Keratinocyte (primary cell): Measurements from ENCODE around the gene CAPN14. TPM values are rescaled to one million over a fixed set of nuclear protein-coding genes. Genes with fewer than 3 reads are reported as not detected.
A peak's percentile ranks its signal among the peaks of the same experiment; 100 is the strongest.

Experiments
- DNase-seq: peaks from one replicate; pipeline ENCODE4 v3.0.0-alpha.2; 2011; ENCODE audit warnings: low read depth, missing footprints, low spot score
- FAIRE-seq: peaks from 2 replicates; lab custom pipeline; 2011; peaks lifted over from hg19 to GRCh38; lab: Jason Lieb, UNC
- H2AFZ ChIP-seq: 2 replicates; pipeline ENCODE4 v1.6.0; 2012; ENCODE audit warnings: low read length, control low read depth, inconsistent platforms; ENCODE audit not compliant: control insufficient read depth
- H3K27ac ChIP-seq: 2 replicates; pipeline ENCODE4 v1.5.1; 2011; ENCODE audit warnings: low read length; ENCODE audit not compliant: control insufficient read depth, insufficient read depth
- H3K27me3 ChIP-seq: 3 replicates; pipeline ENCODE4 v1.6.0; 2011; ENCODE audit warnings: low read length; ENCODE audit not compliant: control insufficient read depth, insufficient read depth; ENCODE audit errors: extremely low read depth
- H3K36me3 ChIP-seq, 2 experiments: 2 replicates in 1 of 2; 3 replicates in 1 of 2; pipeline ENCODE4 v1.5.1; 2011; ENCODE audit warnings: low read length in 2 of 2, mild to moderate bottlenecking in 1 of 2; ENCODE audit not compliant: control insufficient read depth in 2 of 2, insufficient read depth in 2 of 2; ENCODE audit errors: extremely low read depth in 1 of 2
- H3K4me1 ChIP-seq: 3 replicates; pipeline ENCODE4 v1.5.1; 2011; ENCODE audit warnings: low read length; ENCODE audit not compliant: control insufficient read depth, insufficient read depth; ENCODE audit errors: extremely low read depth
- H3K4me2 ChIP-seq: 3 replicates; pipeline ENCODE4 v1.6.0; 2011; ENCODE audit warnings: low read depth, low read length; ENCODE audit not compliant: control insufficient read depth, insufficient read depth; ENCODE audit errors: extremely low read depth
- H3K4me3 ChIP-seq, 3 experiments: fragments of 200-600 bp in 1 of 3; sonication (generic) in 1 of 3; 2 replicates in 2 of 3; 3 replicates in 1 of 3; pipeline ENCODE4 v1.5.1; 2011 to 2016; ENCODE audit warnings: low read length in 3 of 3, mild to moderate bottlenecking in 3 of 3, control low read depth in 2 of 3, inconsistent platforms in 1 of 3, low read depth in 1 of 3, mixed read lengths in 1 of 3, mixed run types in 1 of 3, moderate library complexity in 1 of 3; ENCODE audit not compliant: control insufficient read depth in 2 of 3, insufficient read depth in 2 of 3; ENCODE audit errors: extremely low read depth in 1 of 3
- H3K79me2 ChIP-seq: 2 replicates; pipeline ENCODE4 v1.6.0; 2012; ENCODE audit warnings: low read length; ENCODE audit not compliant: control insufficient read depth, insufficient read depth
- H3K9ac ChIP-seq: 3 replicates; pipeline ENCODE4 v1.6.0; 2011; ENCODE audit warnings: low read length; ENCODE audit not compliant: control insufficient read depth, insufficient read depth; ENCODE audit errors: extremely low read depth
- H3K9me1 ChIP-seq: 3 replicates; pipeline ENCODE4 v1.6.0; 2011; ENCODE audit warnings: low read length; ENCODE audit not compliant: control insufficient read depth, insufficient read depth; ENCODE audit errors: extremely low read depth
- H3K9me3 ChIP-seq: 2 replicates; pipeline ENCODE4 v1.5.1; 2012; ENCODE audit warnings: low read depth, low read length; ENCODE audit not compliant: control insufficient read depth
- H4K20me1 ChIP-seq: 3 replicates; pipeline ENCODE4 v1.6.0; 2011; ENCODE audit warnings: low read length; ENCODE audit not compliant: control insufficient read depth, insufficient read depth; ENCODE audit errors: extremely low read depth
- EZH2 ChIP-seq: IDR thresholded peaks from one replicate; pipeline ENCODE4 v1.6.1; 2012; ENCODE audit warnings: inconsistent platforms, mild to moderate bottlenecking, low read length, moderate library complexity
- dilution Hi-C: fragments of 300-500 bp; cut with MboI; formaldehyde crosslinking; loops from one replicate; pipeline ENCODE4 v1.7.0; 2020; ENCODE audit warnings: low sequenced_read_pairs; ENCODE audit not compliant: extremely low pct_ligation_motif_present
- polyA plus RNA-seq, 5 experiments: library from polyadenylated mRNA; depleted of rRNA in 3 of 5; stranded (reverse) in 3 of 5; stranded (forward) in 1 of 5; unstranded in 1 of 5; fragments of >200 nt; gene quantifications; 1 replicate in 1 of 5; 2 replicates in 3 of 5; 3 replicates in 1 of 5; pipeline versions ENCODE4 v1.2.1 to v1.2.3, GENCODE V29; 2011 to 2012; ENCODE audit warnings: missing spikeins in 2 of 5, low read depth in 1 of 5, low replicate concordance in 1 of 5
- TF ChIP-seq, protein P1 (sequence below), 3 experiments: IDR thresholded peaks in 1 of 3; conservative IDR thresholded peaks in 1 of 3; optimal IDR thresholded peaks in 1 of 3; 2 replicates in 2 of 3; 3 replicates in 1 of 3; pipeline versions ENCODE3 to v1.5.1; 2011; ENCODE audit warnings: low read length in 3 of 3, mild to moderate bottlenecking in 3 of 3, moderate library complexity in 2 of 3, control low read depth in 1 of 3, inconsistent platforms in 1 of 3; ENCODE audit not compliant: insufficient read depth in 2 of 3; ENCODE audit errors: extremely low read depth in 1 of 3

The CAPN14 gene
- polyA plus RNA-seq, 1 donor (not counting 4 experiments of a cell fraction or from before 2014, with no cell fraction given) = 1.1 TPM

DNA sequence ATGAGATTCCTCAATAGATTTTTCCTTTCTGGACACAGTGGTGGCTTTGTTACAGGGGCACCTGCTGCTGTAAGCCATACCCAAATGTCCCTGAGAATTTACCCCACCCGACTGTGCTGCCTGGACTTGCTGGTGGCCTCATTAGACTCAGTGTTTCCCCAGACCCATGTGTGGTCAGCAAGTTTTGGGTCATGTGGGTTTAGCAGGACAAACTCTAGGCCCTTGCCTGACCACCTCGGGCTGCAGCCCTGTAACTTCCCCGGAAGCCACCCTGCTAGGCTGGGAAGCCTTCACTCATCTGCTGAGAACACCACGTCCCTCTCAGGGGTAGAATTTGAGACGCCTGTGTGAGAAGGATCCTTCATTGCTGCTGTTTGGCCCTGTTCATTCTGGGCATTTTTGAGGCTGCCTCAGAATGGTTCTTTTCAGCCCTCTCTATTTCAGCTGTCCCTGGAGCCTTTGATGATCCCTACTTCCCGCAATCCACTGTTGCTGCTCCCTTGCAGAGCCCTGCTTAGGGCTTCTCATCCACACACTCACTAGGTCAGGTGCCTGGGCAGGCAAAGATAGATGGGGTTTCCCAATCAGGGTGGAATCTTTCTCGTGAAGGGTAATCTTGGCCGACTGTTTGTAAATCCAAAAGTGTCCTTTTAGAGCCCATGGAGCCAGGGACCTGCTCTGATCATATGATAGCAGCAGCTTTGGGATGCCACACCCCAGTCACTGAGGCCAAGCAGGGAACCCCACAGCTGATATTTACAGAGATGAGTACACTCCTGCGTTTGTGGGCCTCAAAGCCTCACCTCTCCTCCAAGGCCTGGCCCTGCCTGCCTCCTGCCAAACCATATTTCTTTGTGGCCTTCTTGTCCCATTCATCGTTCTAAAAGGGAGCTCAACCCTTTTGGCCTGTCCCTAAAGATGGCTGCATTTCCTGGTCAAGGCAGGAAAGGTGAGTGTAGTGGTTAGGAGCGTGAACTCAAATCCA is 23.4 kb upstream of the CAPN14 start:
- no peaks in the 10 kb centered on the region for H3K27me3 ChIP-seq
- DNase-seq = no peak
- no peaks in the 10 kb centered on the region for H3K79me2 ChIP-seq
- H3K4me1 ChIP-seq = peaks cover 9% of the 10 kb centered on the region
- dilution Hi-C loops = no loop called here
- H3K9me3 ChIP-seq = no peaks in the 10 kb centered on the region
- H2AFZ ChIP-seq = no peak overlapping the region
- no peak for TF ChIP-seq EZH2
- TF ChIP-seq, protein P1, sequence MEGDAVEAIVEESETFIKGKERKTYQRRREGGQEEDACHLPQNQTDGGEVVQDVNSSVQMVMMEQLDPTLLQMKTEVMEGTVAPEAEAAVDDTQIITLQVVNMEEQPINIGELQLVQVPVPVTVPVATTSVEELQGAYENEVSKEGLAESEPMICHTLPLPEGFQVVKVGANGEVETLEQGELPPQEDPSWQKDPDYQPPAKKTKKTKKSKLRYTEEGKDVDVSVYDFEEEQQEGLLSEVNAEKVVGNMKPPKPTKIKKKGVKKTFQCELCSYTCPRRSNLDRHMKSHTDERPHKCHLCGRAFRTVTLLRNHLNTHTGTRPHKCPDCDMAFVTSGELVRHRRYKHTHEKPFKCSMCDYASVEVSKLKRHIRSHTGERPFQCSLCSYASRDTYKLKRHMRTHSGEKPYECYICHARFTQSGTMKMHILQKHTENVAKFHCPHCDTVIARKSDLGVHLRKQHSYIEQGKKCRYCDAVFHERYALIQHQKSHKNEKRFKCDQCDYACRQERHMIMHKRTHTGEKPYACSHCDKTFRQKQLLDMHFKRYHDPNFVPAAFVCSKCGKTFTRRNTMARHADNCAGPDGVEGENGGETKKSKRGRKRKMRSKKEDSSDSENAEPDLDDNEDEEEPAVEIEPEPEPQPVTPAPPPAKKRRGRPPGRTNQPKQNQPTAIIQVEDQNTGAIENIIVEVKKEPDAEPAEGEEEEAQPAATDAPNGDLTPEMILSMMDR (optimal IDR thresholded peaks at IDR 0.05 in 1 of 3, IDR thresholded peaks at IDR 0.05 in 1 of 3, conservative IDR thresholded peaks at IDR 0.05 in 1 of 3; ENCODE audit: extremely low read depth in 1 of 3, insufficient read depth in 2 of 3, low read length in 3 of 3) = no peak
- peak; percentile 26 for FAIRE-seq
- H3K9me1 ChIP-seq = no peaks in the 10 kb centered on the region
- no peak overlapping the region for H3K4me2 ChIP-seq
- no peak overlapping the region for H3K4me3 ChIP-seq
- H3K9ac ChIP-seq = no peak overlapping the region
- no peaks in the 10 kb centered on the region for H3K36me3 ChIP-seq
- H4K20me1 ChIP-seq = no peaks in the 10 kb centered on the region
- no peak overlapping the region for H3K27ac ChIP-seq

DNA sequence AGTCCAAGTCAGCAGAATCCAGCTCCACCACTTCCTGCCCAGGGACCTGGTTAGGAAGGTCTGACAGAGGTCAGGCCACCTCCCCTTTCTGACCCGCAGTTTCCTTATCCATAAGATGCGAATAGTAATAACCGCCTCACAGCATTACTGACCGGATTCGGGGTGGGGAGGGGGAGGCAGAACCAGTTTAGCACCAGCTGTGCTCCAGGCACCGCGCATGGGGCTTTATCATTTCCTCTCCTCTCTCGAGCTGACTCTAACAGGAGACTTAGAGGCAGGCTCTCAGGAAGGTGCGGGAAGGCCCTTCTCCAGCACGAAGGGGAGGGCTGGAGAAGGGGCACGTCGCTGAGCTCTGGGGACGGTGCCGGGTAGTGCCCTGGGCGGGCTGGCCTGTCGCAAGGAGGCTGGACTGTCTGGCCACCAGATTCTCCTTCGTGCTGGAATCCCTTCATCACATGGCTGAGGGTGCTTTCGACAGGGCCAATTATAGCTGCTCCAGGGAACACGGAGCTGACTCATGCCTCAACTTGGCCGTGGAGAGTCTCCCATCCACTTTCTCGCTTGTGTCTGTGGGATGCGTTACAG is 22.4 kb upstream of the CAPN14 start:
- Histone ChIP-seq H3K36me3 (no peaks in the 10 kb centered on the region), H4K20me1 (no peaks in the 10 kb centered on the region), H3K4me3 (no peak overlapping the region), H3K9ac (no peak overlapping the region), H3K4me1 (peaks cover 9% of the 10 kb centered on the region), H2AFZ (peak overlapping the region; percentile 37), H3K27me3 (no peaks in the 10 kb centered on the region), H3K9me1 (no peaks in the 10 kb centered on the region), H3K79me2 (no peaks in the 10 kb centered on the region), H3K4me2 (peak overlapping the region; percentile 0), H3K27ac (no peak overlapping the region), H3K9me3 (no peaks in the 10 kb centered on the region)
- dilution Hi-C loops = no loop called here
- TF ChIP-seq, protein P1 (optimal IDR thresholded peaks at IDR 0.05 in 1 of 3, IDR thresholded peaks at IDR 0.05 in 1 of 3, conservative IDR thresholded peaks at IDR 0.05 in 1 of 3; ENCODE audit: extremely low read depth in 1 of 3, insufficient read depth in 2 of 3, low read length in 3 of 3) = no peak
- TF ChIP-seq EZH2 = no peak
- FAIRE-seq (peak; percentile 79), DNase-seq (no peak)
